ENCODE results near the gene TRIP12. TPM values are rescaled to one million over a fixed set of nuclear protein-coding genes. Genes with fewer than 3 reads are reported as not detected.
A peak's percentile ranks its signal among the peaks of the same experiment; 100 is the strongest.

TRIP12 gene
- polyA plus RNA-seq, 3 donors: 22.2 to 56.7 (median 44.0) TPM

DNA sequence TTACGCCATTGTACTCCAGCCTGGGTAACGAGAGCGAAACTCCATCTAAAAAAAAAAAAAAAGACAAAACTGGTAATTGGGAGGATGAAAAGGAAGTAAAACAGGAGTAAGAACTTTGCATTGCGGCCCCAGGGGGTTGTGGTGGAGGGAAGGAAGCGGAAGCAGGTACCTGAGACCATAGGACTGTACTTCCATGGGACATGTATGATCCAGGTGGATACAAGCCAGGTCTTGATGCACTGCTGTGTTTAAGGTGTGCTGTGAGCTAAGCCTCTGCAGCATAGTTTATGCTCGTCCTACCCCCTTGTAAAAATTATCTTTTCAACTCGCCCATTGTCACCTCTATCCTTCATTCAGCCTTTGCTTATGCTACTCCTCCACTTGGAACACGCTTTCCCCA lies 24.2 kb upstream of the TRIP12 start:
- no peaks in the 10 kb centered on the region for H3K9me3 ChIP-seq (replicated peaks in 1 of 2; ENCODE audit: control insufficient read depth in 1 of 2, insufficient read depth in 1 of 2, low read length in 2 of 2)
- WGBS (ENCODE audit: insufficient coverage): 93% methylated on average over 5 of the region's 8 CpGs

DNA sequence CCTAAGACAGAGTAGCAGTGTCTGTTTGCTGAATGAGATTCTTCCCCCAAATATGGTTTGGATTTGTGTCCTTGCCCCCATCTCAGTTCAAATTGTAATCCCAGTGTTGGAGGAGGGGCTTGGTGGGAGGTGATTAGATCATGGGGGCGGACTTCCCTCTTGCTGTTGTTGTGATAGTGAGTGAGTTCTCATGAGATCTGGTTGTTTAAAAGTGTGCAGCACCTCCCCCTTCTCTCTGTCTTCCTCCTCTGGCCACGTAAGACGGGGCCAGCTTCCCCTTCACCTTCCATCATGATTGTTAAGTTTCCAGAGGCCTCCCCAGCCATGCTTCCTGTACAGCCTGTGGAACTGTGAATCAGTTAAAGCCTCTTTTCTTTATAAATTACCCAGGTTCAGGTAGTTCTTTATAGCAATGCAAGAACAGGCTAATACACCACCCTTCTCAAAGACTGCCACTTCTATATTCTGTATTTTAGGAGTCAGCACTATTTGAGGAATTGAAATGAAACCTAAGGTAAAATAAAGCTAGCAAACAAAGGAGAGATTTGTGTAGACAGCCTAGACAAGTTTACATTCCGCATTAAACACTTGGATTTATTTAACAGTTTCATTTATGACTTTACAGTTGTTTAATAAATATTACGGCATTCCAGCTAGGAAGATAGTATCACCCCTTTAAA lies 22.1 kb upstream of the TRIP12 start:
- H3K4me2 ChIP-seq (replicated peaks; ENCODE audit: extremely low read depth, low read length, poor library complexity, severe bottlenecking): no peak overlapping the region
- no peaks in the 10 kb centered on the region for H3K27me3 ChIP-seq (ENCODE audit: control insufficient read depth in 2 of 2, insufficient read depth in 2 of 2, low read length in 2 of 2)
- no peak overlapping the region for H3K27ac ChIP-seq (ENCODE audit: low read depth in 1 of 2, low read length in 2 of 2)
- Mint-ChIP-seq H3K27me3 (ENCODE audit: low read depth in 3 of 3) (no peaks in the 10 kb centered on the region), H3K9me3 (peaks cover 0 to 10% (median 5%) of the 10 kb centered on the region in 7 donors), H3K27ac (peak overlapping the region in 1 of 7 donors; percentile 11), H3K4me3 (no peak overlapping the region), H3K36me3 (no peaks in the 10 kb centered on the region), H3K4me1 (peaks cover 4% of the 10 kb centered on the region)
- TF ChIP-seq CTCF (IDR thresholded peaks at IDR 0.05): no peak
- no peak overlapping the region for H3K4me3 ChIP-seq (replicated peaks in 1 of 3; ENCODE audit: low read depth in 2 of 3, low read length in 3 of 3)
- H3K36me3 ChIP-seq (replicated peaks in 1 of 2; ENCODE audit: control insufficient read depth in 1 of 2, insufficient read depth in 2 of 2, low read length in 2 of 2): no peaks in the 10 kb centered on the region
- WGBS (ENCODE audit: insufficient coverage): no CpG with 5 or more reads among the region's 5 CpGs
- no peaks in the 10 kb centered on the region for H3K4me1 ChIP-seq (ENCODE audit: control insufficient read depth in 1 of 2, insufficient read depth in 2 of 2, low read length in 2 of 2)
- peaks cover 0 to 9% of the 10 kb centered on the region in 2 donors for H3K9me3 ChIP-seq (replicated peaks in 1 of 2; ENCODE audit: control insufficient read depth in 1 of 2, insufficient read depth in 1 of 2, low read length in 2 of 2)
- H3K9ac ChIP-seq (ENCODE audit: insufficient read depth, low read length, poor library complexity, severe bottlenecking): no peak overlapping the region
- no peaks in the 10 kb centered on the region for H4K20me1 ChIP-seq (ENCODE audit: insufficient read depth, low read length)
- H2AFZ ChIP-seq (ENCODE audit: insufficient read depth, low read depth, low read length, poor library complexity, severe bottlenecking): no peak overlapping the region
- intact Hi-C loops (cut with micrococcal nuclease): no loop called here
- no peak for DNase-seq
- H3K79me2 ChIP-seq (ENCODE audit: insufficient read depth, low read length): no peaks in the 10 kb centered on the region

More for the DNA sequence above, 24.2 kb upstream of the TRIP12 start:
- Histone ChIP-seq H4K20me1 (ENCODE audit: insufficient read depth, low read length) (no peaks in the 10 kb centered on the region), H3K4me1 (ENCODE audit: control insufficient read depth in 1 of 2, insufficient read depth in 2 of 2, low read length in 2 of 2) (no peaks in the 10 kb centered on the region), H3K4me2 (replicated peaks; ENCODE audit: extremely low read depth, low read length, poor library complexity, severe bottlenecking) (no peak overlapping the region), H3K9ac (ENCODE audit: insufficient read depth, low read length, poor library complexity, severe bottlenecking) (no peak overlapping the region), H3K36me3 (replicated peaks in 1 of 2; ENCODE audit: control insufficient read depth in 1 of 2, insufficient read depth in 2 of 2, low read length in 2 of 2) (no peaks in the 10 kb centered on the region), H3K27ac (ENCODE audit: low read depth in 1 of 2, low read length in 2 of 2) (no peak overlapping the region), H3K79me2 (ENCODE audit: insufficient read depth, low read length) (no peaks in the 10 kb centered on the region), H2AFZ (ENCODE audit: insufficient read depth, low read depth, low read length, poor library complexity, severe bottlenecking) (no peak overlapping the region), H3K27me3 (ENCODE audit: control insufficient read depth in 2 of 2, insufficient read depth in 2 of 2, low read length in 2 of 2) (no peaks in the 10 kb centered on the region), H3K4me3 (replicated peaks in 1 of 3; ENCODE audit: low read depth in 2 of 3, low read length in 3 of 3) (no peak overlapping the region)
- Mint-ChIP-seq H3K27ac (no peak overlapping the region), H3K36me3 (no peaks in the 10 kb centered on the region), H3K9me3 (peaks cover 0 to 7% (median 0%) of the 10 kb centered on the region in 7 donors), H3K4me3 (no peak overlapping the region), H3K4me1 (peaks cover 4% of the 10 kb centered on the region), H3K27me3 (ENCODE audit: low read depth in 3 of 3) (peaks cover 0 to 1% (median 0%) of the 10 kb centered on the region in 3 donors)
- no peak for TF ChIP-seq CTCF (IDR thresholded peaks at IDR 0.05)
- DNase-seq: no peak
- intact Hi-C loops (cut with micrococcal nuclease): no loop called here
